Astrocyte (in vitro differentiated cells and primary cell): ENCODE data around the gene PLD2. TPM values are rescaled to one million over a fixed set of nuclear protein-coding genes. Genes with fewer than 3 reads are reported as not detected.
A peak's percentile ranks its signal among the peaks of the same experiment; 100 is the strongest.

Source experiments
- DNase-seq: peaks from one replicate; pipeline ENCODE4 v3.0.0-alpha.2; 2010; ENCODE audit warnings: low read depth
- FAIRE-seq: peaks from 2 replicates; lab custom pipeline; 2011; peaks lifted over from hg19 to GRCh38; lab: Jason Lieb, UNC
- H2AFZ ChIP-seq: 2 replicates; pipeline ENCODE4 v1.6.0; 2012; ENCODE audit warnings: low read depth, low read length, inconsistent platforms
- H3K27ac ChIP-seq: 2 replicates; pipeline ENCODE4 v1.5.1; 2011; ENCODE audit warnings: low read depth, low read length, inconsistent platforms
- H3K27me3 ChIP-seq: 2 replicates; pipeline ENCODE4 v1.6.0; 2011; ENCODE audit warnings: low read length, inconsistent platforms; ENCODE audit not compliant: insufficient read depth
- H3K36me3 ChIP-seq: 2 replicates; pipeline ENCODE4 v1.5.1; 2011; ENCODE audit warnings: low read length, inconsistent platforms; ENCODE audit not compliant: insufficient read depth
- H3K4me1 ChIP-seq: 2 replicates; pipeline ENCODE4 v1.5.1; 2011; ENCODE audit warnings: low read length, inconsistent platforms; ENCODE audit not compliant: insufficient read depth
- H3K4me2 ChIP-seq: 2 replicates; pipeline ENCODE4 v1.6.0; 2012; ENCODE audit warnings: low read length, inconsistent platforms
- H3K4me3 ChIP-seq: 2 replicates; pipeline ENCODE4 v1.5.1; 2011; ENCODE audit warnings: low read depth, mild to moderate bottlenecking, low read length, inconsistent platforms; ENCODE audit not compliant: insufficient read depth
- H3K79me2 ChIP-seq: 2 replicates; pipeline ENCODE4 v1.6.0; 2012; ENCODE audit warnings: mild to moderate bottlenecking, low read length, inconsistent platforms; ENCODE audit not compliant: insufficient read depth
- H3K9ac ChIP-seq: 2 replicates; pipeline ENCODE4 v1.6.0; 2012; ENCODE audit warnings: mild to moderate bottlenecking, low read length, inconsistent platforms
- H3K9me3 ChIP-seq: 2 replicates; pipeline ENCODE4 v1.5.1; 2012; ENCODE audit warnings: low read depth, mild to moderate bottlenecking, low read length, inconsistent platforms; ENCODE audit not compliant: insufficient read depth
- H4K20me1 ChIP-seq: 2 replicates; pipeline ENCODE4 v1.6.0; 2012; ENCODE audit warnings: low read length, inconsistent platforms; ENCODE audit not compliant: insufficient read depth
- H3K27ac Mint-ChIP-seq: one replicate; pipeline ENCODE4 v1.8.0; 2021; ENCODE audit warnings: mild to moderate bottlenecking, mixed read lengths; ENCODE audit not compliant: unreplicated experiment
- H3K27me3 Mint-ChIP-seq: one replicate; pipeline ENCODE4 v1.8.0; 2021; ENCODE audit warnings: low read depth, mixed read lengths; ENCODE audit not compliant: unreplicated experiment
- H3K36me3 Mint-ChIP-seq: one replicate; pipeline ENCODE4 v1.8.0; 2021; ENCODE audit warnings: low read depth, mixed read lengths; ENCODE audit not compliant: unreplicated experiment
- H3K4me1 Mint-ChIP-seq: one replicate; pipeline ENCODE4 v1.8.0; 2021; ENCODE audit warnings: low read depth, mixed read lengths; ENCODE audit not compliant: unreplicated experiment
- H3K4me3 Mint-ChIP-seq: one replicate; pipeline ENCODE4 v1.8.0; 2021; ENCODE audit warnings: mild to moderate bottlenecking, moderate library complexity, mixed read lengths; ENCODE audit not compliant: unreplicated experiment
- H3K9me3 Mint-ChIP-seq: one replicate; pipeline ENCODE4 v1.8.0; 2021; ENCODE audit warnings: mild to moderate bottlenecking, mixed read lengths; ENCODE audit not compliant: unreplicated experiment
- EZH2 ChIP-seq: IDR thresholded peaks from 2 replicates; pipeline ENCODE4 v1.6.1; 2012; ENCODE audit warnings: mild to moderate bottlenecking, low read length, inconsistent platforms; ENCODE audit not compliant: insufficient read depth
- total RNA-seq: library from RNA; stranded (reverse); gene quantifications from 2 replicates; pipeline ENCODE4 v1.2.1, GENCODE V29; 2021
- TF ChIP-seq, protein P1 (sequence below): IDR thresholded peaks from 2 replicates; pipeline ENCODE4 v1.5.1; 2011; ENCODE audit warnings: low read depth, mild to moderate bottlenecking, inconsistent platforms, low read length, moderate library complexity; ENCODE audit not compliant: insufficient read depth

The PLD2 gene
- total RNA-seq, 1 donor from 2014 or later, result 29.3 TPM

DNA sequence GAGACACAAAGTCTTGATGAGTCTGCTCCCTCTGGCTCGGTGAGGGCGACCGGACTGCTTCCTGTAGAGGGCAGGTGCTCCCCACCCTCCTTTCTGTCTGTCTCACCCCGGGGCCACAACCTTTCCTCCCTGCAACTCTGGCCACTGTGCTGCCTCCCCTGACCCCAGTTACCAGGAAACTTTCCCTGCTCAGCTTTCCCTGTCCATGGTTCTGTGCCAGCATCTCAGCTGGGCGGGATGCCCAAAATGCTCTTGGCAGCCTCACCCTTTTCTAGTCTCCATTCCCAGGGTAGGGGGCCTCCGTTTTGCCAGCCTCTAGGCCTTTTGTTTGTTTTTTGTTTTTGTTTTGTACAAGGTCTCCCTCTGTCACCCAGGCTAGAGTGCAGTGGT lies 1.4 kb downstream of the PLD2 start:
- no peak for FAIRE-seq
- Mint-ChIP-seq H3K4me1 (peaks cover 3% of the 10 kb centered on the region), H3K9me3 (peaks cover 5% of the 10 kb centered on the region)

DNA sequence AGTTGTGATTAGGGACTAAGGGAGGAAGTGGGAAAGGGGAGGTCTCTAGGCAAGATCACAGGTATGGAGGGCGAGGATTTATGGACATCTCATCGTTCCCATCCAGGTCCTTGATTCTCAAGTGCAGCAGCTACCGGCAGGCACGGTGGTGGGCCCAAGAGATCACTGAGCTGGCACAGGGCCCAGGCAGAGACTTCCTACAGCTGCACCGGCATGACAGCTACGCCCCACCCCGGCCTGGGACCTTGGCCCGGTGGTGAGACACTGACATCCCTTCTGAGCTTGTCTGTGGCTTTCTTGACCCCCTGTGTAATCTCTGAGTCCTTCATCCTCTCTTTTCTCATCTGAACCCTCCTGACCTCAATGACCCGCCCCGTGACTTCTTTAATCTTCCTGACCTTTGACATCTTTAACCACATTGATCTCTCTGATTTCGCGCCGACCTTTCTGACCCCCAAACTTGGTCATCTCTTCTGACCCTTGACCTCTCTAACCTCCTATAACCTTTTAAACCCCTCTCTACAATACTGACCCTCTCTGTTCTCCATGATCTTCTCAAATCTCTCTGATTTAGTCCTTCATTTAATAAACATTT lies 3.8 kb downstream of the PLD2 start:
- Mint-ChIP-seq H3K4me3 (no peak overlapping the region), H3K9me3 (peaks cover 5% of the 10 kb centered on the region), H3K4me1 (peaks cover 3% of the 10 kb centered on the region), H3K27ac (no peak overlapping the region), H3K27me3 (no peaks in the 10 kb centered on the region), H3K36me3 (peaks cover 19% of the 10 kb centered on the region)
- no peaks in the 10 kb centered on the region for H3K27me3 ChIP-seq
- no peak for FAIRE-seq
- TF ChIP-seq, protein P1, sequence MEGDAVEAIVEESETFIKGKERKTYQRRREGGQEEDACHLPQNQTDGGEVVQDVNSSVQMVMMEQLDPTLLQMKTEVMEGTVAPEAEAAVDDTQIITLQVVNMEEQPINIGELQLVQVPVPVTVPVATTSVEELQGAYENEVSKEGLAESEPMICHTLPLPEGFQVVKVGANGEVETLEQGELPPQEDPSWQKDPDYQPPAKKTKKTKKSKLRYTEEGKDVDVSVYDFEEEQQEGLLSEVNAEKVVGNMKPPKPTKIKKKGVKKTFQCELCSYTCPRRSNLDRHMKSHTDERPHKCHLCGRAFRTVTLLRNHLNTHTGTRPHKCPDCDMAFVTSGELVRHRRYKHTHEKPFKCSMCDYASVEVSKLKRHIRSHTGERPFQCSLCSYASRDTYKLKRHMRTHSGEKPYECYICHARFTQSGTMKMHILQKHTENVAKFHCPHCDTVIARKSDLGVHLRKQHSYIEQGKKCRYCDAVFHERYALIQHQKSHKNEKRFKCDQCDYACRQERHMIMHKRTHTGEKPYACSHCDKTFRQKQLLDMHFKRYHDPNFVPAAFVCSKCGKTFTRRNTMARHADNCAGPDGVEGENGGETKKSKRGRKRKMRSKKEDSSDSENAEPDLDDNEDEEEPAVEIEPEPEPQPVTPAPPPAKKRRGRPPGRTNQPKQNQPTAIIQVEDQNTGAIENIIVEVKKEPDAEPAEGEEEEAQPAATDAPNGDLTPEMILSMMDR, result no peak
- no peak for TF ChIP-seq EZH2
- no peak overlapping the region for H2AFZ ChIP-seq
- peaks cover 5% of the 10 kb centered on the region for H3K36me3 ChIP-seq
- peaks cover 27% of the 10 kb centered on the region for H4K20me1 ChIP-seq
- peaks cover 10% of the 10 kb centered on the region for H3K4me1 ChIP-seq
- H3K79me2 ChIP-seq, result peaks cover 5% of the 10 kb centered on the region
- H3K9ac ChIP-seq, result no peak overlapping the region
- H3K27ac ChIP-seq, result no peak overlapping the region
- no peak overlapping the region for H3K4me3 ChIP-seq
- H3K4me2 ChIP-seq, result no peak overlapping the region
- no peak for DNase-seq
- H3K9me3 ChIP-seq, result no peaks in the 10 kb centered on the region

More for the DNA sequence above, 1.4 kb downstream of the PLD2 start:
- Mint-ChIP-seq H3K36me3 (peaks cover 11% of the 10 kb centered on the region), H3K4me3 (peak overlapping the region; percentile 88), H3K27ac (no peak overlapping the region), H3K27me3 (no peaks in the 10 kb centered on the region)
- H3K36me3 ChIP-seq, result peaks cover 3% of the 10 kb centered on the region
- H3K9me3 ChIP-seq, result no peaks in the 10 kb centered on the region
- H4K20me1 ChIP-seq, result peaks cover 21% of the 10 kb centered on the region
- TF ChIP-seq, protein P1, result no peak
- TF ChIP-seq EZH2, result no peak
- H3K4me1 ChIP-seq, result peaks cover 10% of the 10 kb centered on the region
- no peaks in the 10 kb centered on the region for H3K27me3 ChIP-seq
- peak overlapping the region; percentile 98 for H3K4me2 ChIP-seq
- H2AFZ ChIP-seq, result no peak overlapping the region
- H3K79me2 ChIP-seq, result peaks cover 5% of the 10 kb centered on the region
- no peak overlapping the region for H3K4me3 ChIP-seq
- H3K27ac ChIP-seq, result no peak overlapping the region
- DNase-seq, result no peak
- H3K9ac ChIP-seq, result peak overlapping the region; percentile 89

DNA sequence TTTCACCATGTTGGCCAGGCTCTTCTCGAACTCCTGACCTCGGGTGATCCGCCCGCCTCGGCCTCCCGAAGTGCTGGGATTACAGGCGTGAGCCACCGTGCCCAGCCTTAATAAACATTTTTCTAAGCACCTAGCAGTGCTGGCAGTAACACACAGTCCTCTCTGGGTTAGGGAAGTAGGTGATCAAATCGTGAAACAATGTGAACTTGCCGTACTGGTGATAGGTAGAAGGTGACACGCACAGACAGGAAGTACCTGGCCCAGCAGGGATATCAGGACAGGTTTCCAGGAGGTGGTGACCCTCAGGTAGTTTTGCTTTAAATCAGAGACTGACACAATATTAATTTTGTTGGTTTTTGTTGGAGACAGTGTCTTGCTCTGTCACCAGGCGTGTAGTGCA lies 4.5 kb downstream of the PLD2 start:
- Histone ChIP-seq H2AFZ (no peak overlapping the region), H3K27me3 (no peaks in the 10 kb centered on the region), H3K4me1 (peaks cover 8% of the 10 kb centered on the region), H3K79me2 (peaks cover 1% of the 10 kb centered on the region), H4K20me1 (peaks cover 27% of the 10 kb centered on the region), H3K36me3 (peaks cover 5% of the 10 kb centered on the region), H3K27ac (no peak overlapping the region), H3K4me3 (no peak overlapping the region), H3K4me2 (no peak overlapping the region), H3K9ac (no peak overlapping the region), H3K9me3 (no peaks in the 10 kb centered on the region)
- H3K27me3 Mint-ChIP-seq, result no peaks in the 10 kb centered on the region
- no peak overlapping the region for H3K27ac Mint-ChIP-seq
- H3K4me3 Mint-ChIP-seq, result no peak overlapping the region
- no peak for FAIRE-seq
- H3K4me1 Mint-ChIP-seq, result no peaks in the 10 kb centered on the region
- H3K36me3 Mint-ChIP-seq, result peaks cover 25% of the 10 kb centered on the region
- no peak for DNase-seq
- TF ChIP-seq EZH2, result no peak
- TF ChIP-seq, protein P1, result no peak
- peaks cover 2% of the 10 kb centered on the region for H3K9me3 Mint-ChIP-seq
